Liver (tissue), 3 donors: ENCODE results near the gene FLII.

Experiments
- EGR1 ChIP-seq, 2 donors: IDR thresholded peaks; 2 replicates each; pipeline ENCODE4 v1.6.1; 2016 to 2018; ENCODE audit warnings: antibody characterized with exemption in 2 of 2, low read depth in 2 of 2
- FOXA1 ChIP-seq: IDR thresholded peaks from 2 replicates; pipeline ENCODE4 v1.6.1; 2016; ENCODE audit warnings: antibody characterized with exemption
- GABPA ChIP-seq, 2 donors: IDR thresholded peaks in 1 of 2; conservative IDR thresholded peaks in 1 of 2; 2 replicates each; pipeline ENCODE4 v1.6.1; 2016; ENCODE audit warnings: antibody characterized with exemption in 2 of 2, mild to moderate bottlenecking in 1 of 2, moderate library complexity in 1 of 2
- RAD21 ChIP-seq, 2 donors: IDR thresholded peaks; 2 replicates each; pipeline ENCODE4 v1.6.1; 2016; ENCODE audit warnings: antibody characterized with exemption in 2 of 2, mild to moderate bottlenecking in 2 of 2
- RXRA ChIP-seq, 2 donors: IDR thresholded peaks; 2 replicates each; pipeline ENCODE4 v1.6.1; 2017 to 2018; ENCODE audit warnings: antibody characterized with exemption in 2 of 2, mild to moderate bottlenecking in 1 of 2
- TAF1 ChIP-seq: conservative IDR thresholded peaks from 2 replicates; pipeline ENCODE4 v1.6.1; 2016; ENCODE audit warnings: antibody characterized with exemption, mild to moderate bottlenecking
- YY1 ChIP-seq: IDR thresholded peaks from 2 replicates; pipeline ENCODE4 v1.6.1; 2016; ENCODE audit warnings: antibody characterized with exemption, mild to moderate bottlenecking
- TF ChIP-seq, protein P1 (sequence below): IDR thresholded peaks from 2 replicates; pipeline ENCODE4 v1.6.1; 2016; ENCODE audit warnings: antibody characterized with exemption
- TF ChIP-seq, protein P2 (sequence below): fragments of 150-350 bp; IDR thresholded peaks from 2 replicates; pipeline ENCODE4 v1.5.1; 2017; ENCODE audit warnings: improper control_type of control experiment, low read depth, low read length; ENCODE audit not compliant: missing input control
- TF ChIP-seq, protein P3 (sequence below): IDR thresholded peaks from 2 replicates; pipeline ENCODE4 v1.6.1; 2016; ENCODE audit warnings: antibody characterized with exemption, mild to moderate bottlenecking
- TF ChIP-seq, protein P4 (sequence below): IDR thresholded peaks from 2 replicates; pipeline ENCODE4 v1.6.1; 2016; ENCODE audit warnings: antibody characterized with exemption
- donor health status: healthy.
- donor health status: healthy.

DNA sequence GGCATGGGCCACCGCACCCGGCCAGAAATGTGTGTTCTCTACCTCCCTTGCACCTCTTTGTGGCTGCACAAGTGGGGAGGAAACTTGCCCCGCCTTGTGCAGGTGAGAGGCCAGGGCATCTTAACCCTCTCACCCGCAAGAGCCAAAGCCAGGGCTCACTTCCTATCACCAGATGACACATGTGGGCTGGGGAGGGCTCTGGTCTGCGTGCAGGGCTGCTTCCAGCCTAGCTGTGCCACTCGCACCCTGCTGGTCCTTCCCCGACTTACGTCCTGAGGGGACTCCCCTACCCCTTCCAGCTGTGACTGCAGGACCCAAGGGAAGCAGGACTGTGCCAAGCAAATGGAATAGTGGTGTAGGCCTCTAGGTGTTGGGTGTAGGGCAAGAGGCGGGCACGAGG is 8.8 kb upstream of the FLII start:
- TF ChIP-seq, protein P1, sequence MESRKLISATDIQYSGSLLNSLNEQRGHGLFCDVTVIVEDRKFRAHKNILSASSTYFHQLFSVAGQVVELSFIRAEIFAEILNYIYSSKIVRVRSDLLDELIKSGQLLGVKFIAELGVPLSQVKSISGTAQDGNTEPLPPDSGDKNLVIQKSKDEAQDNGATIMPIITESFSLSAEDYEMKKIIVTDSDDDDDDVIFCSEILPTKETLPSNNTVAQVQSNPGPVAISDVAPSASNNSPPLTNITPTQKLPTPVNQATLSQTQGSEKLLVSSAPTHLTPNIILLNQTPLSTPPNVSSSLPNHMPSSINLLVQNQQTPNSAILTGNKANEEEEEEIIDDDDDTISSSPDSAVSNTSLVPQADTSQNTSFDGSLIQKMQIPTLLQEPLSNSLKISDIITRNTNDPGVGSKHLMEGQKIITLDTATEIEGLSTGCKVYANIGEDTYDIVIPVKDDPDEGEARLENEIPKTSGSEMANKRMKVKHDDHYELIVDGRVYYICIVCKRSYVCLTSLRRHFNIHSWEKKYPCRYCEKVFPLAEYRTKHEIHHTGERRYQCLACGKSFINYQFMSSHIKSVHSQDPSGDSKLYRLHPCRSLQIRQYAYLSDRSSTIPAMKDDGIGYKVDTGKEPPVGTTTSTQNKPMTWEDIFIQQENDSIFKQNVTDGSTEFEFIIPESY = no peak
- TF ChIP-seq, protein P2, sequence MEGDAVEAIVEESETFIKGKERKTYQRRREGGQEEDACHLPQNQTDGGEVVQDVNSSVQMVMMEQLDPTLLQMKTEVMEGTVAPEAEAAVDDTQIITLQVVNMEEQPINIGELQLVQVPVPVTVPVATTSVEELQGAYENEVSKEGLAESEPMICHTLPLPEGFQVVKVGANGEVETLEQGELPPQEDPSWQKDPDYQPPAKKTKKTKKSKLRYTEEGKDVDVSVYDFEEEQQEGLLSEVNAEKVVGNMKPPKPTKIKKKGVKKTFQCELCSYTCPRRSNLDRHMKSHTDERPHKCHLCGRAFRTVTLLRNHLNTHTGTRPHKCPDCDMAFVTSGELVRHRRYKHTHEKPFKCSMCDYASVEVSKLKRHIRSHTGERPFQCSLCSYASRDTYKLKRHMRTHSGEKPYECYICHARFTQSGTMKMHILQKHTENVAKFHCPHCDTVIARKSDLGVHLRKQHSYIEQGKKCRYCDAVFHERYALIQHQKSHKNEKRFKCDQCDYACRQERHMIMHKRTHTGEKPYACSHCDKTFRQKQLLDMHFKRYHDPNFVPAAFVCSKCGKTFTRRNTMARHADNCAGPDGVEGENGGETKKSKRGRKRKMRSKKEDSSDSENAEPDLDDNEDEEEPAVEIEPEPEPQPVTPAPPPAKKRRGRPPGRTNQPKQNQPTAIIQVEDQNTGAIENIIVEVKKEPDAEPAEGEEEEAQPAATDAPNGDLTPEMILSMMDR = no peak
- TF ChIP-seq RXRA (IDR thresholded peaks at IDR 0.05) (no peak), RAD21 (IDR thresholded peaks at IDR 0.05) (no peak), TAF1 (no peak), EGR1 (IDR thresholded peaks at IDR 0.05; ENCODE audit: low read depth in 2 of 2) (no peak), YY1 (no peak), GABPA (IDR thresholded peaks at IDR 0.05 in 1 of 2, conservative IDR thresholded peaks at IDR 0.05 in 1 of 2) (no peak), FOXA1 (no peak)
- TF ChIP-seq, protein P3, sequence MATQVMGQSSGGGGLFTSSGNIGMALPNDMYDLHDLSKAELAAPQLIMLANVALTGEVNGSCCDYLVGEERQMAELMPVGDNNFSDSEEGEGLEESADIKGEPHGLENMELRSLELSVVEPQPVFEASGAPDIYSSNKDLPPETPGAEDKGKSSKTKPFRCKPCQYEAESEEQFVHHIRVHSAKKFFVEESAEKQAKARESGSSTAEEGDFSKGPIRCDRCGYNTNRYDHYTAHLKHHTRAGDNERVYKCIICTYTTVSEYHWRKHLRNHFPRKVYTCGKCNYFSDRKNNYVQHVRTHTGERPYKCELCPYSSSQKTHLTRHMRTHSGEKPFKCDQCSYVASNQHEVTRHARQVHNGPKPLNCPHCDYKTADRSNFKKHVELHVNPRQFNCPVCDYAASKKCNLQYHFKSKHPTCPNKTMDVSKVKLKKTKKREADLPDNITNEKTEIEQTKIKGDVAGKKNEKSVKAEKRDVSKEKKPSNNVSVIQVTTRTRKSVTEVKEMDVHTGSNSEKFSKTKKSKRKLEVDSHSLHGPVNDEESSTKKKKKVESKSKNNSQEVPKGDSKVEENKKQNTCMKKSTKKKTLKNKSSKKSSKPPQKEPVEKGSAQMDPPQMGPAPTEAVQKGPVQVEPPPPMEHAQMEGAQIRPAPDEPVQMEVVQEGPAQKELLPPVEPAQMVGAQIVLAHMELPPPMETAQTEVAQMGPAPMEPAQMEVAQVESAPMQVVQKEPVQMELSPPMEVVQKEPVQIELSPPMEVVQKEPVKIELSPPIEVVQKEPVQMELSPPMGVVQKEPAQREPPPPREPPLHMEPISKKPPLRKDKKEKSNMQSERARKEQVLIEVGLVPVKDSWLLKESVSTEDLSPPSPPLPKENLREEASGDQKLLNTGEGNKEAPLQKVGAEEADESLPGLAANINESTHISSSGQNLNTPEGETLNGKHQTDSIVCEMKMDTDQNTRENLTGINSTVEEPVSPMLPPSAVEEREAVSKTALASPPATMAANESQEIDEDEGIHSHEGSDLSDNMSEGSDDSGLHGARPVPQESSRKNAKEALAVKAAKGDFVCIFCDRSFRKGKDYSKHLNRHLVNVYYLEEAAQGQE = no peak
- TF ChIP-seq, protein P4, sequence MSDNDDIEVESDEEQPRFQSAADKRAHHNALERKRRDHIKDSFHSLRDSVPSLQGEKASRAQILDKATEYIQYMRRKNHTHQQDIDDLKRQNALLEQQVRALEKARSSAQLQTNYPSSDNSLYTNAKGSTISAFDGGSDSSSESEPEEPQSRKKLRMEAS = no peak
